HEK293 (cell line): ENCODE data around the gene CISD1.
"Not testable (repeated sequence)": the region's sequence is repeated elsewhere in the genome, so short reads cannot be mapped to it uniquely, and the experiment has no call there.

ENCODE experiments used
- CTCF ChIA-PET: fragments of 350-600 bp; formaldehyde crosslinking; extraction: SDS; loops from one replicate; lab custom pipeline; 2021; ENCODE audit warnings: antibody characterized with exemption; lab: Yijun Ruan, JAX
- POLR2A ChIA-PET: fragments of 300-600 bp; formaldehyde crosslinking; extraction: SDS; loops from one replicate; lab custom pipeline; 2020; ENCODE audit warnings: antibody characterized with exemption, inconsistent platforms; lab: Yijun Ruan, JAX
- H3K27ac ChIP-seq: fragments of 200-500 bp; sonication (Bioruptor generic); 2 replicates; pipeline ENCODE4 v1.5.1; 2014; ENCODE audit warnings: low read depth, low read length, control low read depth, inconsistent platforms; ENCODE audit errors: extremely low read depth
- H3K36me3 ChIP-seq, 2 experiments: fragments of 200-500 bp in 1 of 2; sonication (Bioruptor generic) in 1 of 2; 1 replicate in 1 of 2; 2 replicates in 1 of 2; pipeline ENCODE4 v1.5.1; 2014 to 2017; ENCODE audit warnings: inconsistent platforms in 2 of 2, low read length in 2 of 2; ENCODE audit not compliant: control insufficient read depth in 2 of 2, insufficient read depth in 1 of 2
- H3K4me1 ChIP-seq: fragments of 200-500 bp; sonication (Bioruptor generic); 2 replicates; pipeline ENCODE4 v1.5.1; 2014; ENCODE audit warnings: mild to moderate bottlenecking, low read length, inconsistent platforms; ENCODE audit not compliant: control insufficient read depth, insufficient read depth
- H3K4me3 ChIP-seq: 2 replicates; pipeline ENCODE4 v1.5.1; 2011; ENCODE audit warnings: low read depth, mild to moderate bottlenecking, control low read depth, low read length, moderate library complexity
- H3K9me3 ChIP-seq: fragments of 200-500 bp; sonication (Bioruptor generic); 2 replicates; pipeline ENCODE4 v1.5.1; 2014; ENCODE audit warnings: low read depth, low read length, inconsistent platforms; ENCODE audit not compliant: control insufficient read depth, insufficient read depth
- AEBP2 ChIP-seq: fragments of 450-650 bp; formaldehyde crosslinking; IDR thresholded peaks from 2 replicates; pipeline ENCODE4 v1.5.1; 2016; ENCODE audit warnings: missing biosample characterization, missing genetic modification characterization, borderline replicate concordance
- ATF2 ChIP-seq: fragments of 450-650 bp; formaldehyde crosslinking; IDR thresholded peaks from 2 replicates; pipeline ENCODE4 v1.5.1; 2016; ENCODE audit warnings: missing biosample characterization, missing genetic modification characterization, low read depth
- CTCF ChIP-seq: fragments of 450-650 bp; formaldehyde crosslinking; IDR thresholded peaks from 2 replicates; pipeline ENCODE4 v1.5.1; 2016; ENCODE audit warnings: missing biosample characterization, missing genetic modification characterization
- KLF1 ChIP-seq: fragments of 450-650 bp; formaldehyde crosslinking; IDR thresholded peaks from 2 replicates; pipeline ENCODE4 v1.5.1; 2016; ENCODE audit warnings: missing biosample characterization, missing genetic modification characterization
- MEIS1 ChIP-seq: sonication (generic); formaldehyde crosslinking; IDR thresholded peaks from 2 replicates; pipeline ENCODE4 v1.8.1; 2022; ENCODE audit warnings: missing genetic modification reagents, mild to moderate bottlenecking, borderline replicate concordance
- OVOL3 ChIP-seq: fragments of 450-650 bp; formaldehyde crosslinking; IDR thresholded peaks from 2 replicates; pipeline ENCODE4 v1.5.1; 2016; ENCODE audit warnings: missing biosample characterization, missing genetic modification characterization
- ZBTB11 ChIP-seq: fragments of 450-650 bp; formaldehyde crosslinking; conservative IDR thresholded peaks from 2 replicates; pipeline ENCODE4 v1.5.1; 2016; ENCODE audit warnings: low read depth, missing biosample characterization, missing genetic modification characterization
- ZNF248 ChIP-seq: fragments of 450-650 bp; formaldehyde crosslinking; IDR thresholded peaks from 2 replicates; pipeline ENCODE4 v1.5.1; 2017; ENCODE audit warnings: missing biosample characterization, missing genetic modification characterization
- ZNF366 ChIP-seq: fragments of 450-650 bp; formaldehyde crosslinking; conservative IDR thresholded peaks from 2 replicates; pipeline ENCODE4 v1.5.1; 2016; ENCODE audit warnings: missing biosample characterization, missing genetic modification characterization
- ZNF37A ChIP-seq: fragments of 450-650 bp; IDR thresholded peaks from 2 replicates; pipeline ENCODE4 v1.5.1; 2018; ENCODE audit warnings: missing biosample characterization, missing genetic modification characterization
- ZNF449 ChIP-seq: fragments of 450-650 bp; formaldehyde crosslinking; IDR thresholded peaks from 2 replicates; pipeline ENCODE4 v1.5.1; 2017; ENCODE audit warnings: missing biosample characterization, mild to moderate bottlenecking, missing genetic modification characterization, moderate library complexity
- ZNF48 ChIP-seq: fragments of 450-650 bp; formaldehyde crosslinking; IDR thresholded peaks from 2 replicates; pipeline ENCODE4 v1.5.1; 2016; ENCODE audit warnings: missing biosample characterization, missing genetic modification characterization
- ZNF548 ChIP-seq: fragments of 450-650 bp; formaldehyde crosslinking; IDR thresholded peaks from 2 replicates; pipeline ENCODE4 v1.5.1; 2016; ENCODE audit warnings: missing biosample characterization, missing genetic modification characterization
- ZNF610 ChIP-seq: fragments of 450-650 bp; formaldehyde crosslinking; IDR thresholded peaks from 2 replicates; pipeline ENCODE4 v1.5.1; 2016; ENCODE audit warnings: missing biosample characterization, missing genetic modification characterization, borderline replicate concordance
- ZNF660 ChIP-seq: fragments of 450-650 bp; IDR thresholded peaks from 2 replicates; pipeline ENCODE4 v1.5.1; 2018; ENCODE audit warnings: missing biosample characterization, mild to moderate bottlenecking, missing genetic modification characterization
- ZSCAN23 ChIP-seq: fragments of 450-650 bp; formaldehyde crosslinking; IDR thresholded peaks from 2 replicates; pipeline ENCODE4 v1.5.1; 2016; ENCODE audit warnings: missing biosample characterization, missing genetic modification characterization
- ZSCAN5A ChIP-seq: fragments of 450-650 bp; formaldehyde crosslinking; IDR thresholded peaks from 2 replicates; pipeline ENCODE4 v1.5.1; 2016; ENCODE audit warnings: missing biosample characterization, missing genetic modification characterization

CISD1 gene

GRCh38 chr10:58244242-58244641 lies 24.7 kb upstream of the CISD1 start:
- peak; percentile 65; the same call in 1 of the 2 replicates for TF ChIP-seq ZNF610 (tag by site-specific recombination)
- H3K4me3 ChIP-seq, POLR2A ChIA-PET, CTCF ChIA-PET, H3K27ac ChIP-seq, H3K36me3 ChIP-seq, H3K9me3 ChIP-seq, H3K4me1 ChIP-seq: not testable (repeated sequence)

GRCh38 chr10:58244666-58245065 lies 24.3 kb upstream of the CISD1 start:
- H3K36me3 ChIP-seq, H3K9me3 ChIP-seq, H3K27ac ChIP-seq, POLR2A ChIA-PET, H3K4me1 ChIP-seq, H3K4me3 ChIP-seq: not testable (repeated sequence)
- CTCF ChIA-PET = interaction anchor here (0.7 kb wide), 1 partner anchor 1812 kb away, joined by 3 read pairs; no protein-coding TSS in a partner anchor

- H3K4me1 ChIP-seq = no peaks in the 10 kb centered on the region
- TF ChIP-seq ZNF660 (tag by site-specific recombination) (no peak), OVOL3 (no peak)
- TF ChIP-seq, all 188 proteins: peak for 0
- Histone ChIP-seq H3K4me3 (no peak overlapping the region), H3K36me3 (no peaks in the 10 kb centered on the region; a peak in 1 of 3 replicates), H3K9me3 (no peaks in the 10 kb centered on the region), H3K27ac (no peak overlapping the region)
- CTCF ChIA-PET = no interaction called here
- POLR2A ChIA-PET = no interaction called here
These were observed 15.8 kb upstream of the CISD1 start for GRCh38 chr10:58253184-58253583.

GRCh38 chr10:58254644-58255043 lies 14.3 kb upstream of the CISD1 start:
- H3K36me3 ChIP-seq = no peaks in the 10 kb centered on the region; a peak in 1 of 3 replicates
- no peak overlapping the region for H3K27ac ChIP-seq
- CTCF ChIA-PET = no interaction called here
- POLR2A ChIA-PET = no interaction called here
- H3K4me1 ChIP-seq = no peaks in the 10 kb centered on the region
- no peak overlapping the region for H3K4me3 ChIP-seq
- no peaks in the 10 kb centered on the region for H3K9me3 ChIP-seq
- TF ChIP-seq ZNF366 (tag by site-specific recombination) = no peak
- TF ChIP-seq ZSCAN23 = no peak
- TF ChIP-seq CTCF (tag by site-specific recombination) = no peak
- no peak for TF ChIP-seq ZBTB11
- TF ChIP-seq ZSCAN5A (tag by site-specific recombination) = no peak
- TF ChIP-seq AEBP2 (tag by site-specific recombination) = no peak
- no peak for TF ChIP-seq KLF1 (tag by site-specific recombination)
- TF ChIP-seq ZNF548 (tag by site-specific recombination) = no peak
- no peak for TF ChIP-seq ZNF48 (tag by site-specific recombination)
- TF ChIP-seq ZNF248 (tag by site-specific recombination) = no peak
- no peak for TF ChIP-seq ZNF37A (tag by site-specific recombination)
- no peak for TF ChIP-seq ATF2 (tag by site-specific recombination)
- no peak for TF ChIP-seq ZNF449 (tag by site-specific recombination)
- TF ChIP-seq MEIS1 (CRISPR knock-in tag) = no peak
